GM18858 (cell line): ENCODE measurements around the gene ATP8B2.
"Not testable (repeated sequence)": the region's sequence is repeated elsewhere in the genome, so short reads cannot be mapped to it uniquely, and the experiment has no call there.

Experiments
- ATAC-seq: cut with Tn5 transposase; IDR thresholded peaks from one replicate; pipeline ENCODE4 v1.9.1; 2021; ENCODE audit not compliant: unreplicated experiment

Gene ATP8B2

GRCh38 chr1:154324669-154325582, at the start of gene ATP8B2:
Gene ATP8B2, plus strand, starts transcription at chr1:154325525. Its CDS starts 2,617 bp downstream, at chr1:154328142.
- ATAC-seq, result no peak

GRCh38 chr1:154276797-154277196, 48.5 kb upstream of the ATP8B2 start:
- no peak for ATAC-seq

GRCh38 chr1:154287591-154287990, 37.7 kb upstream of the ATP8B2 start:
- not testable (repeated sequence) for ATAC-seq

- ATAC-seq, result no peak
These were observed 36.7 kb upstream of the ATP8B2 start for GRCh38 chr1:154288661-154289060.

- no peak for ATAC-seq
These were observed 34.4 kb upstream of the ATP8B2 start for GRCh38 chr1:154290921-154291320.

- ATAC-seq, result no peak
These were observed 29.7 kb upstream of the ATP8B2 start for GRCh38 chr1:154295408-154296235.

- no peak for ATAC-seq
These were observed 23.7 kb upstream of the ATP8B2 start for GRCh38 chr1:154301582-154301981.

- ATAC-seq, result no peak
These were observed 20.5 kb upstream of the ATP8B2 start for GRCh38 chr1:154304664-154305337.

- no peak for ATAC-seq
These were observed 19.2 kb upstream of the ATP8B2 start for GRCh38 chr1:154306151-154306550.

GRCh38 chr1:154307670-154308270, 17.6 kb upstream of the ATP8B2 start:
- not testable (repeated sequence) for ATAC-seq

- ATAC-seq, result not testable (repeated sequence)
These were observed 16.2 kb upstream of the ATP8B2 start for GRCh38 chr1:154309136-154309535.

- not testable (repeated sequence) for ATAC-seq
These were observed 12.9 kb upstream of the ATP8B2 start for GRCh38 chr1:154312229-154313065.

GRCh38 chr1:154313066-154313356, 12.3 kb upstream of the ATP8B2 start:
- no peak for ATAC-seq

GRCh38 chr1:154314226-154314625, 11.1 kb upstream of the ATP8B2 start:
- not testable (repeated sequence) for ATAC-seq

GRCh38 chr1:154316704-154317103, 8.6 kb upstream of the ATP8B2 start:
- ATAC-seq, result no peak

- no peak for ATAC-seq
These were observed 6.9 kb upstream of the ATP8B2 start for GRCh38 chr1:154318386-154318785.

- no peak for ATAC-seq
These were observed 4.3 kb upstream of the ATP8B2 start, which contains the start of gene AQP10 for GRCh38 chr1:154320882-154321608. Gene AQP10, plus strand, starts transcription at chr1:154321093. Its CDS starts 63 bp downstream, at chr1:154321156.

- not testable (repeated sequence) for ATAC-seq
These were observed 3.8 kb upstream of the ATP8B2 start for GRCh38 chr1:154321609-154321934.

- ATAC-seq, result no peak
These were observed 1.8 kb upstream of the ATP8B2 start for GRCh38 chr1:154323493-154323892.
